CD4-positive, alpha-beta T cell treated with Interleukin-12 subunit alpha and Interleukin-12 subunit beta, for 1 hour (primary cell): ENCODE measurements around the gene STK32A.
"Not testable (repeated sequence)": the region's sequence is repeated elsewhere in the genome, so short reads cannot be mapped to it uniquely, and the experiment has no call there.

Experiments used
- DNase-seq: peaks from one replicate; pipeline ENCODE4 v3.0.0-alpha.2; 2020

The STK32A gene

DNA sequence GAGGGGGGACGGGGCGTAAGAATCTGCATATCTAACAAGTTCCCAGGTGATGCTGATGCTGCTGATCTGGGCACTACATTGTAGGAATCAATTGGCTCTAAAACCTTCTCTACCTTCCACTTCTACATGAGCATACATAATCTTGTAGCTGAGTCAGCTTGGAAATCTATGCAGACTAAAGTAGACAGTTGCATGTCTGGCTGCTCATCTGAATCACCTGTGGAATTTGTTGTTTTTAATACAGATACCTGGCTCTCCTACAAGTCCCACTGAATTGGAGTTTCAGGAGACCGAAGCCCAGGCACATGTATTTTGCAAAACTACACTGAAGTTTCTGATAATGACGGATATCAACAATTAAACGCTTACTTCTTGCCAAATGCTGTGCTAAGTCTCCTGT lies 113.6 kb downstream of the STK32A start:
- DNase-seq, result no peak

DNA sequence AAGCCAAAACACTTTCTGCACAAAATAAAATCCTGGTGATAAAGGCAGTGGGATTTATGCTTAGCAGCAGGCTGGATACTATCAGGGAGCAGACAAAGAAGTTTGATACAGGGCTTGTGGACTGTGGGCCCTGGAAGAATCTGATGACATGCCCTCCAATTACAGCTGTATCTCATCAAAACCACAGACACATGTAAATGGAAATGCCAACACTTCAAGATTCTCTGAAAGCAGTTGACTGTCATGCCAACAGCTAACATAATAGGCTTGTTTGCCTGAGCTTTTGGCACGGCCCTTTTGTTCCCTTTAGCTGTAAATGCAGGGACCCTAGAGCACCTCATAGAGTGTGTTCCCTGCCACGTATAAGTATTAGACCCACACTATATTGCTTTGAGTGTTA lies 114.4 kb downstream of the STK32A start:
- no peak for DNase-seq

DNA sequence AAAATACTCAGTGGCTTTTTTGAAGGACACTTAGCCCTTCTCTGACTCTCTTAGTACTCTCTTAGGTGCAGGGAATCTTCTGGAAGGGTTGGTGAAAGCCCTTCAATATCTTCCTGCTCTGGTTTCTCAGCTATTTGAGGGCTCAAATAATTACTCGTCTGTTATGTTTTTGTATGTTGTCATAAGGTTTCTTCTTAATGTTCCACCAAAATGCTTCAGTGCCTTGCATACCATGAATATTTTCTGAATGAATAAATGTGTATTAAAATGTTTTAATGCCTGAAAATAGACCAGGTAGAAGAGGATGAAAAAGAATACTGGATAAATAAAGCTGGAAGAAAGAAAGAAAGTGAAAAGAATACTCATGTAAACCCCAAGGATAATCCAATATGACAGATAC lies 124.3 kb downstream of the STK32A start:
- no peak for DNase-seq

DNA sequence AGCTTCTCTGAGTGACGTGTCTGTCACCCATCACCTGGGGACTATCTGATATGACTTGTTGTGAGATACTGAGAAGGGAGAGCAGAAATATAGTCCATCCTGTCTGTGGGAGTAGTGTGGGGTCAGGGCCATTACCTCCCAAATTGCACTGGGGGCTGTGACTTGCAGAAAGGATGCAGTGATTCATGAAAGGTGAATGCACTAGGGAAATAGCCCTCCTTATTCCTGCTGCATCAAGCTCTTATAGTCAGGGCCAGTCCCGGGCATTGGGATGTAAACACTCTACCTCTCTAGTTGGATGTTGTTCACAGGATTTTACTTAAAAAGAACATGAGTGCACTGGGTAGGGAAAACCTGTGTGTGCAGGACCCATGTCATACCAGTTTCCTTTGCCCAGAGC lies 124.8 kb downstream of the STK32A start:
- DNase-seq, result no peak

DNA sequence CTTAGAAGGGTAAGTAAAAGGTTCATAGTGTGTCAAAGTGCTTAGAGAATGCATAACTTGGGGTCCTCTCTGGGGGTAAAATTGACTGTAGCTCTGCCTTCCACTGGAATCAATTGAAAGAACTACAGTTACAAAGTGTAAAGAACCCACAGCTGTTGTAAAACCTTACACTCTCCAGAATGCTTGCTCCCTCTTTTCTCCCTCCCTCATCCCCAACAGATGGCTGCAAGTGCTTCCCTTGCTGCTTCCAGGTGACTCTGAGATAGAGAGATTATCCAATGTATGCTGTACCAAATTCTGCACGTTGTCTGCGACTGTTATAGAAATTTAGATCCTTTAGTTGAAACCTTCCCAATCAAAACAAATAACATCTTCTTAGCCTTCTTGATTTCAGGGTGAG lies 126.0 kb downstream of the STK32A start:
- DNase-seq, result no peak

DNA sequence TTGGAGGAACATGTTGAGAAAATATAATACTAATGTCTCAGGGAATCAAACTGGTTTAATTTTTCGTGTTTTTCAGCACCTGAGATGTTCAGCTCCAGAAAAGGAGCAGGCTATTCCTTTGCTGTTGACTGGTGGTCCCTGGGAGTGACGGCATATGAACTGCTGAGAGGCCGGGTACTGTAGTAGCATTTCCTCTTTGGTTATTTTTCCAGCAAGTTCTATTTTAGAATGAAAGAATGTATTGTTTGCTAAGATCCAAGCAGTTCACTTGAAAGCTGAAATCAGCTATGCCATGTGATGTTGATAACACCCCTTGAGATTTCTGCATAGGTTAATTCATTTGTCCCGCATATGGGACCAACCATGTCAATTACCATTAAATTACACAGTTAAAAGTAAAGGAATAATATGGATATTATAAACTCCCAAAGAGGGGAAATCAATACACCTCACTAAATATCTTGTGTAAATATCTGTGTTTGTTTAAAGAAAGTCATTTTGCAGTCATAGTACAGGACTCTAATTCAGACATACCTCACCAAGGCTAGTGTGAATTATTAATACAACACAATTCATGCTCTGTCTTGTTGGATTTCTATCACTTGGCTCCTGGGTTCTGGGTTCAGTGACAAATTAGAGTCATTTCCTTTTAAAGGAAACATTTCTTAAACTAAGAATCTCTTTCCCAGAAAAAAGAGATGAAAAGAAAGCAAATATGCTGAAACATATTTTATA lies 126.8 kb downstream of the STK32A start:
- DNase-seq, result no peak

DNA sequence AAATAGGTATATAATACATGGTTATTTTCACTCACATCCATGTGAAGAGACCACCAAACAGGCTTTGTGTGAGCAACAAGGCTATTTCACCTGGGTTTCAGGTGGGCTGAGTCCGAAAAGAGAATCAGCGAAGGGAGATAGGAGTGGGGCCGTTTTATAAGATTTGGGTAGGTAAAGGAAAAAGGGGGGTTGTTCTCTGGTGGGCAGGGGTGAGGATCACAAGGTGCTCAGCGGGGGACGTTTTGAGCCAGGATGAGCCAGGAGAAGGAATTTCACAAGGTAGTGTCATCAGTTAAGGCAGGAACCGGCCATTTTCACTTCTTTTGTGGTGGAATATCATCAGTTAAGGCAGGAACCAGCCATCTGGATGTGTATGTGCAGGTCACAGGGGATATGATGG lies 132.6 kb downstream of the STK32A start:
- not testable (repeated sequence) for DNase-seq

DNA sequence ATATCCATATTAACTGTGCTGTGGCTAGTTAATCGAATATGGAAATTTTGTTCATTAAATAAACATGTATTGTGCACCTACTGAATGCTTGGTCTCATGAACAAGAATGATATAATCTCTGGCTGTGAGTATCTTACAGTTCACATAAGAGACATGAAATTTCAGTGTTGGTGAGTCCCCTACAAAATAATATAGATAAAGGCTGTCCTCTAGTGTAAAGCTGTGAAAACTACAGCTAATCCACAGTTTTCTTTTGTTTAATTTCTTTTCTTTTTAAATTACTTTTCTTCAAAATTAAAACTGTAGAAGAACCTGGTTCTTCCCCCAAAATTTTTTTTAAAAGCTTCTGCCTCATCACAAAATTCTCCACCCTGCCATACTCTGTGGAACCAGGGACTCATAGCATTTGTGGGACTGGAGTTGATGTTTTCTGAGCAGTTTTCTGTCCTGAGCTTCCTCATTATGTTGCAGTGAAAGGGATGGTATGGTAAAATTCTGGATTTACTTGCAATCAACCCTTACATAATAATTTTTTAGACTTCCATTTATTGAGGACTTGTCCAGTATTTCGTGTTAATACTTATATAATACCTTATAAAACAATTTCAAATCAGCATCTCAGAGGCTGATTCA lies 135.0 kb downstream of the STK32A start:
- no peak for DNase-seq

DNA sequence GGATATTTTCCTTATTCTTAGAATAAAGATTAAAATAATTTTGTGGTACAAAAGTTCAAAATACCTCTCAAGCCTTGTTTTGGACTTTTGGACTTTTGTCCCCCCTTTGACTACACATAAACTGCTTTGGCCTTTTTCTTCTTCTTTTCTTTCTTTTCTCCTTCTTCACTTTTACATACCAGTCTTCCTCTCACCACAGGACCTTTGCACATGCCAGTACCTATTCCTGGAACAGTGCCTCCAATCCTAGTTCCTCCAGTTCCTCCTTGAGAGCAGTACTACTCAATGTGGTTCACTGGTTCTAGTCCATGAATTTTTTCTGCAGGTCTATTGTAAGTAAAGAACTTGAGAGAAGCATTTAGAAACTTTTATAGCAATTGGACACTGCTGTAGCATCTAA lies 136.5 kb downstream of the STK32A start:
- no peak for DNase-seq

DNA sequence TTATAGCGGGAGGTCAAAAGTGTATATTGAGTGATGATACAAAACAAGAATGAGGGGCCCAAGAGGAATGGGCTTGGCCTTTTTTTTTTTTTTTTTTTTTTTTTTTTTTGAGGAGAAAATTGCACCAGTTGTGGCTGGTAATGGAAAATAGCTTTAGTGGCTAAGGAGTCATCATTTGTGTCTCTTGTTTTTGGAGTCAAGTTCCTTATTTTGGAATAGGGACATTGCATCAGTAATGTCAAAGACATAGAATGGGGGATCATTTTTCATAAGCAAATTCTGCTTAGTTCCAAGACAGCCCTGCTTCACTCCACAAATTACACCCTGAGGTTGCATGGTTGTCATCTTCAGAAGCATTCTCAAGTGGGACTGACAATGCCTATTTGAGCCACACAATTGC lies 137.4 kb downstream of the STK32A start:
- no peak for DNase-seq

DNA sequence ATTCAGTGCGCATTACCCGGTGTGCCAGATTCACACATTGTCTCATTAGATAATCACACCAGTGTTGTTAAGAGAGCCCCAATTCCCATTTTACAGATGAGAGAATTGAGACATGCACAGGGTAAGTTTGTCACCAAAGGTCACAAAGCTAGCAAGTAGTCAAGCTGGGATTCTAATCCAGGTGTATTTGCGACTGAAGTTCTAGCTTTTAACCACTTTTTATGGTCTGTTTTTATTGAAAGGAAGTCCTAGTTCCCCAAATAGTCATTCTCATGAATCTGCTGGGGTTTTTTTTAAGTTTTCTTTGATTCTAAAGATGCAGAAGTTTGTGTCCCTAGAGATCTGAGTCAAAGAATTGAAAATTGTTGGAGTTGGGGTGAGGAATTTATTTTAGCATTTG lies 138.5 kb downstream of the STK32A start:
- DNase-seq, result no peak

DNA sequence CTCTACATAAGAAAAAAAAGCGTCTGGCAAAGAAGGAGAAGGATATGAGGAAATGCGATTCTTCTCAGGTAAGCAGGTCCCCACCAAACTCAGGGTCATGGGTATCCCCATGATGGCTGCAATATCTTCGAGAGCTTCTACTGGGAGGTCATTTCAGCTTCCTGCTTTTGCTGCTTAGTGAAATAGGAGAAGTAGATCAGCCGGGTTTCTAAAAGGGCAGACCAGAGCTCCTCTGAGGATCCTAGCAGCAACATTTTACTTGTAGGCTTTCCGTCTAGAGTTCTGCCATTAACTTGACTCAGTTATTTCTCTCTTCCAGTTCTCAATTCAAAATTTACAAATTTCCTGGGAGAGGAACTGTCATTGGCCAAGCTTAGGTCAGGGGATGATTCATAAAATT lies 140.3 kb downstream of the STK32A start:
- DNase-seq, result no peak

DNA sequence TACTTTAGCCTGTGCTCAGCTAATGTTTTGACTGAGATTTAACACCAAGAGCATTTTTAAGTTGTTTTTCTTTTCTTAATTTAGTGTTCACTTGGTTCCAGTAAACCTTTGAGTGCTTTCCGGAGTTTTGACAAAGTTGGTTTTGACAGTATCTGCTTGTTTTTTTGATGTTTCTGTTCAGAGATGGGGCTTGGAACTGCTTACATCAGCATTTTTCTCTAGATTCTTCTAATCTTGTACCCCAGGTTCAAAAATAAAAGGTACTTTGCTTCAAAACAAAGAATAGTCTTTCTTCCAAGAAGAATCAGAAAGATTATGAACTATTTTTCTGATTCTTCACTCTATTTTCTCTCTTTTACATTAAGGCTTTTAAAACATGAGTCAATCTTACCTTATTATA lies 142.9 kb downstream of the STK32A start:
- no peak for DNase-seq

DNA sequence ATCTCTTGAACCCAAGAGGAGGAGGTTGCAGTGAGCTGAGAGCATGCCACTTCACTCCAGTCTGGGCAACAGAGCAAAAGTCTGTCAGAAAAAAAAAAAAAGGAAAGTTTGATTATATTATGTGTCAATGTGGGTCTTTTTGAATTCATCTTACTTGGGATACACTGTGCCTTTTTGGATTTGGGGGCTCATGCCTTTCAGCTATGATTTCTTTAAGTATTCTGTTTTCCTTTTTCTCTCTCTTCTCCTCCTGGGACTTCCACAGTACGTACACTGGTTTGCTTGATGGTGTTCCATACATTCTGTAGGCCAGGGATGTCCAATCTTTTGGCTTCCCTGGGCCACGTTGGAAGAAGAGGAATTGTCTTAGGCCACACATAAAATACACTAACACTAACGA lies 146.7 kb downstream of the STK32A start:
- no peak for DNase-seq

DNA sequence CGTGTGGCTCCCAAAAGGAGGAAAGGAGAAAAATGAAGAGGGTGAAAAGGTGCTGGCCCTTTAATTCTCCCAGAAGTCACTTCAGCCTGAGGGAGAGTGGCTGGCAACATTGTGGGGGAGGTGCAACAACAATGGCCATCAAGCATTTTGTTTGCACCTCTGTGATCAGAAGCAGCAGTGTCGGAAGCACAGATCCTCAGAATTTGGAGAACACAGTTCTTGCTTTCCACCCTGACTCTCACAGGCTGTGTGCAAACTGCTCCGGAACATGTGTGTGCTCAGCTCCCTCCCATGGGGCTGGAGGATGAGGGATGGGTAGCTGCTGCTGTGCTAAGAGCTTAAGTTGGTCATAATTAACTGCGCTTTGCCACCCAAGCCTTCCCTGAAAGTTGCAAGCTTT lies 147.9 kb downstream of the STK32A start:
- no peak for DNase-seq

DNA sequence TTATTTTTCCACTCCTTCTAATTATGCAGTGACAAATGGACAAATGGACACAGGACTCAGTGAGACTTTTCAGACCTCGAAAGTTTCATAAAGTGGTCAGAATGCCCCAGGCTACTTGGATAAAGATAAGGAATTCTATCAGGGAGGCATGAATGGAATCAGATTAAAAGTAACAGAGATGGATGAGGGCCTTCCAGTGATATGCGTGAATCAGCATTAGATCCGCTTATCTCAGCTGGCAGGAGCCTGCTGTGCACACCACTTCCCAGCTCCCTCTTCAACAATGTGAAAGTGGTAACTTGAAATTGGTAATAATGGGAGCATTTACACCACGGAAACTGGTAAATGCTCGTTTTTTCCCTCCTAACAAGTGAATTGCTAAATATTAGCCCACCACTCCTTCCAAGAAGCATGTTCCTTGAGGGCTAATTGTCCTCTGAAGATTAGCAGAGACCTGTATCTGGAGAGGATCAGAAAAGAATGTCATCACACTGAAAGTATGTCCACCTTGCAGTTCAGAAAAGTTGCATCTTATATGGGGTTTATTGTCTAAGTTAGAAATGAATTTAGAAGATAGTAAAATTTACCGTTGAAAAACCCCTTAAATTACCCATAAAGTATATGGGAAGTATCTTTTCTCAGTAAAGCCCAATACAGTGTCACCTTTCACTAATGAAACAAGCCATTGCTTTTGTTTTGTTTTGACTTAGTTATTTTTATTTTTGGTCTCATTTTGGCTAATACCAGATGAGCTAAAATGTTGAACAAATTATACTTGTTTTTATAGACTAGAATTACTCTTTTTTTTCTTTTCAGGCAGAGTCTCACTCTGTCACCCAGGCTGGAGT lies 149.7 kb downstream of the STK32A start:
- DNase-seq, result no peak

DNA sequence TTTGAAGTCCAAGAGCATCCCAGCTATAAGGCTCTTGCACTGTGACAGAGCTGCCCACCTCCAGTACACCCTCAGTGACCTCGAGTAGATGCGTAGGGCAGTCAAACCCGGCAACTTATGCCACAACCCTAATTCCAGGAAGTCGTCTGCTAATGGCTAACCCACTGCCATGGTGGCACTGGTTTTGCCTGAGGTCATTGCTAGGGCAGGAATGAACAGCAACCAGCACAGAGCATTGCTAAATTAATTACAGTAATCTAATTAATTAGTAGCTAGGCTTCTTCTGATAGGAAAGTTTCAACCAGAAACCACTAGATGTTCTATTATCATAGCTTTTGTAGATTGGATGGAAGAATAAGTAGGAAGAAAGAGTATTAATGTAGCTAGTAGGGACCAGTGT lies 152.3 kb downstream of the STK32A start:
- DNase-seq, result no peak

DNA sequence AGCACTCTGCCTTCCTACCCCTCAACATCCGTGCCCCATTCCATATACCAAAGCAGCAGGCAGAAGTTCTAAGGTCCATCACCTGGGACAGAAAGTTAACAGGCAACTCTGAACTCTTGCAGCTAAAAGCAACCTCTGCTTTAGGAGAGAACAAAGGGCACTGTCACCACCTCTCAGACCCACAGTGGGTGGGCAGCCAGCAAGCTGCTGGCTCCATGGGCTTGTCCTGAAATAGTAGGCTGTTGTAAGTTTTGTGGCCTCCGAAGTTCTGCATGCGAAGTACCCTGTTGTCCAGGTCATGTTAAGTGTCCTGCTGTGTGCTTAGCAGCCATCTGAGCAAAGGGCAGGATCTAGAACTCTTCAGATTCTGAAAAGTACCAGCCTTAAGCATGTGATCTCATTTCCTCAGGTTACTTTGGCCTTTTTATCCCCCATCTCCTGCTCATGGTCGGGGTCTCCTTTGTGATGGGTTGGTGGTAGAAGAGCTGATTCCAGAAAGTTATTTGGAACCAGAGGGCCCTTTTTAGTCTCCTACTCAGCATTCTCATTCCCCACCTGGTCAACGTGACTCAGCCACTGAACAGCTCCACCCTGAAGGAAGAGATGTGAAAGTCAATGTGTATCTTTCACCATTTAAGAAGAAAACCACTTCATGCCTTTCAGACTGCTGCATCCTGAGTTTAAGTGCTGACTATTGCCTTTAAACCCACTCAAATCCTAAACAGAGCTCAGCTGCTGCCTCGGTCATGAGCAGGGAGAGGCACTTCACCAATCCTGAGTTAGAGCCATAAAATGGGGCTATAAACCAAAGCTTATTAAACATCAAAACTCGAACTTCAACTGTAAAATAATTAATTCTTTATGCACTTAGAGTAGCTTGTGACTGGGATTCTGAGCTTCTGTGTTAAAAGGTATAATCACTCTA lies 153.6 kb downstream of the STK32A start:
- no peak for DNase-seq

DNA sequence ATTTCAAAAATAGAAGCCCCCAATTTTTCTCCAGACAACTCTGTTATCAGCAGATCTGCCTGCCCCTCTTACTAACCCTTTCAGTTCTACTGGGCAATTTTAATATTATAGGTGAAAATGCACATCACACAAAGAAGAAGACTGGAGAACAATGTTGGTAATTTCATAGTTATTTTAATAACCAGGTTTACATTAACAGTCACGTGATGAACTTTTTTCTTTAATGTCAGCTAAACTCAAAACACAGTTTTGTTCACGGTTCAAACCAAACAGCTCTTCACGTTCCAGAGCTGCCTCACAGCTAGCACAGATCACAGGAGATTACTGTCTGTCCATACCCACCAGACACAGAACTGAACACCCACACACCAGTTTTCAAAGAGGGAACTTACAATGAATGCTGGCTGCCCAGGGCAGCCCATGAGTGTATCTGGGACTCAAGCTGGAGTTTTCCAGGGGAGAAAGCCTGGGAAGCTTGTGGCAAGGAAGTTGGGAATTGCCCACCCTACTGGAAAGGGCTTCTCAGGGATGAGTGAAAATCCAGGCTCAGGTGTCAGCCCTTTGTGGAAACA lies 155.9 kb downstream of the STK32A start:
- no peak for DNase-seq

DNA sequence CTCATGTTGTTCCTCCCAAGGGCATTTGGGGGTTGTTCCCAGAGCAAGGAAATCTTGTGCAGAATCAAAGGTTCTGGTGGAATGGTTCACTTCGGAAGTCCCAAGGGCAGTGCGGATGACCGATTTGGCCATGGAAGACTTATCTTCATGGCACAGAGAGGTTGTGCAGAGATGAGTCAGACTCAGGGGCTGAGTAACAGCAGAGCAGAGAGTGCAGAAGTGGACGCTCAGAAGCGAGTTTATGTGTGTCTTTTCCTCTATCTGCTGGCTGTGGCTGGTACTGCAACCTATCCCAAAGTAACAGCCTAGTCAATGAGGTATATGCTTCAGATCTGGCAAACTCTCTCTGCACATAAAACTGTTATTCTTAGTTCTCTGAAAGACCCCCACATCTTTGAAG lies 157.0 kb downstream of the STK32A start:
- DNase-seq, result no peak

DNA sequence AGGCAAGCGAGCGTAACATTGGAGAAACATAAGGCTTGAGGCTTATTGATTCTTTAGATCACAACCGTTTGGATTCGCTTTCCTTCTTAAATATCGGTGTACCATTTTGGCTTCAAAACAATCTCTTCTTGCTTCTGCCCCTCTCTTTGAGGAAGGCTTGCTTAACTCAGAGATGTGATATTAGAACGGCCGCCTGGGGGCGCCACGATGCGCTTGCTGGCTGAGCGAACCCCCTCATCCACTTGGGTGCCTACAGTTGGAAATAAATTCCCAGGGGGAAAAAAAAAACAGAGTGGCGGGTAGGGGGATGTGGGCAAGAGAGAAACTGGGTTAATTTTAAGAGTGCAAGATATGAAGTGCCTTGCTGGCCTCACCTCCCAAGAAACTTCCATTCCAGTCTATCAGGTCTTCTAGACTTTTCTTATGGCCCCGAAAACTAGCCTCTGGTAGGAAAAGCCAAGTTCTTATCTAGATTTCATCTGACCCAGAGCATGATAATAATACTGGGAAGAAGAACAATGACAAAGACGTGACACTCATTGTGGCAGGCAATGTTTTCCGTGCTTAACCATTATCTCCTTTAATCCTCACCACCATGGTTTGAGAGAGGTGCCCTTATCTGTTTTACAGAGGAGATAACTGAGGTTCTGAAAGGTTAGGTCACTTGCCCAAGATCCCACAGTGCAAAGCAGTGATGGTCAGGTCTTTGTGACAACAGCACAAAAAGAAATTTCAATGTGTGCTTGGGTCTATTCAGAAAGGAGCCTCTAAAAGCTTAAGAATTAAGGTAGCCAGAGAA lies 159.2 kb downstream of the STK32A start:
- DNase-seq, result no peak
